ENCODE data around the gene FLT1.

The FLT1 gene

DNA sequence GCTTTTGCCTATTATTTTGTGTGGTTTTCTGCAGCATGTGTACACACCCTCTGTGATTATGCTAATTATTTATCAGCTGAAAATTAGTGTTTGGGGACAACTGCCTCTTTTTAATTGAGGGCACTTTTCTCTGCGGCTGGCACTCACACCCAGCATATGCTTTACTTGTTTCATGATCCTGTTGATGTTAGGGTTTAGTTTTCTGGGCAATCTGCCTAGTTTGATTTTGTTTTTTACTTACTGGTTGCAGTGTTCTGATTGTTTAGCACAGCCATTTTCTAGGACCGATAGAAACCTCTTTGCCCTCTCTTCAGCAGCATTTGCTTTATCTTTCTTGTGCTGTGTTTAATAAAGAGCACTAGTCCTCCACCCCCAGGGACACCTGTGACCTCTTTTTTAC lies 195.0 kb downstream of the FLT1 start:
- FAIRE-seq = no peak

DNA sequence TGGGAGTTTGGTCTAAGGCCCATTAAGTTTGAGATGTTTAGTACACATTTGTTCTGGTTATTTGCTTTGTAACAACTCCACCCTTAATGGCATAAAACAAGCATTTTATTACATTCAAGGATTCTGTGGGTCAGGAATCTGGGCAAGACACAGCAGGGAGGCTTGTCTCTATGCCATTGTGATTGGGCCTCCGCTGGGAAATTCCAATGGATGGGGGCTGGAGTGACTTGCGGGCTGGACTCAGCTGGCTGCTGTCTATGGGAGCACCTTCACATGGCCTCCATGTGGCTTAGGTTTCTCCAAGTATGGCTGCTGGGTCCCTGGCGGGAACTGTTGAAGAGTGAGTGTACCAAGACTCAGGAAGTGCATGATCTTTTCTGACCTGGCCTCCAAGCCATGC lies 197.6 kb downstream of the FLT1 start:
- FAIRE-seq = no peak

DNA sequence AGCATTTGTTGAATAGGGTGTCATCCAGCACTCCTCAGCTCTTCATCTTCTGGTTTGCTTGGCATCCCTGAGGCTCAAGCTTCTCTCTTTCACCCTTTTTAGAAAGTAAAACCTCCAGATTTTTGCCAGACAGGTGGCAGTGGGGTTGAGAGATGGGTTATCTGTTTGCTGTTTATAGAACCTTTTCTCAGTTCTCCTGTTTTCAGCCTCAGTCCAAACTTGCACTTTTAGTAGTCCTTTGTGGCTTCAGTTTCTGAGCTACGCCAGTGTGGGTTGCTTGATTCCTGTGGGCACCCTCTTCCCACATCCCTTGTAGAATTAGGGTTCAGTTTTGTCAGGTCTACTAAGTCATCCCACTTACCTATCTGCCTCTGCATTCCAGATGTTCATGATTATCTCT lies 208.7 kb downstream of the FLT1 start:
- no peak for FAIRE-seq

DNA sequence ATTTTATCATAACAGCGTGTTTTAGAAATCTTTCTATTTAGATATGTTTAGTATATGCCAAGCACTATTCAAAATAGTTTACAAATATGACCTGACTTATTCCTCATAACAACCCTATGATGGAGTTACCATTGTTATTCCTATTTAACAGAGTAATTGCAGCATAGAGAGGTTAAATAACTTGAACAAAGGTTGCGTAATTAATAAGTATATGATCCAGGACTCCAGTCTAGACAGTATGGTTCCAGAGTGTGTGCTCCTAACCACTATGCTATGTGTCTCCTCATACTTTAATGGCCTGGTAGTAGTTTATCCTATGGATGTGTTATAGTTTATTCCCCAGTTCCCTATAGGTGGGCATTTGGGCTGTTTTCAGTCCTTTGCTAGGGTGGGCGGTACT lies 211.3 kb downstream of the FLT1 start:
- FAIRE-seq = no peak

DNA sequence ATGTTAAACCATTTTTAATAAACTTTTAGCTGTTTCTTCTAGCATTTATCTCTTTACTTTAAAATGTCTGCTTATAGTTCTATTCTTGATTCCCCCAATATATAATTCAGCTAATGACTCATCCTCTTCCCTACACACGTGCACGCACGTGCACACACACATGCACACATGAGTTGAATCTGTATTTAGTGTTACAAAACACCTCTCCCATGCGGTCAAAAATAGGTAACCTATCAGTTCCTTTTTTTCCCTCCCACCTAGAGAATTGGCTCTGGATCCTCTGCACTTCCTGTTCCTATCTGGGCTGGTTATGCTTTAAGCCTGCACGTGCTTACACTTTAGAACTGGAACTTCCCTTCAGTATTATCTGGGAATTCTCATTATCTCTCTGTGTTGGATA lies 212.5 kb downstream of the FLT1 start:
- FAIRE-seq = no peak

DNA sequence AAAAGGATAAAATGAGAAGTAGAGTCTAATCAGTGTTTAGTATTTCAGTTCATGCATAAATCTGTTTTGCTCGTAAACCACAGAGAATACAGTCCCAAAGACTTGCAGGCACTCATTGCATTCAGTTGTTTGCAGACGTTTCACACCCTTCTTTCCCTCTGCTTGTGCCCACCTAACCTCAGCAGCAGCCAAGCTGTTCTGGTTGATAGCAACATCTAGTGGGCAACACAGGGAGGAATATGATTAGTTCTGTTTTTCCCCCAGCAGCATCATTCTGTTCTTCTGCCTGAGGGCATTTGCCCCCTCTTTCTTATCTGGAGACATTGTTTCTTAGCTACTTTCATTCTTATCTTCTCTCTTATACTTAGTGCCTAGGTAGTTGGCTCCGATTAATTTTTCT lies 221.0 kb downstream of the FLT1 start:
- no peak for FAIRE-seq

DNA sequence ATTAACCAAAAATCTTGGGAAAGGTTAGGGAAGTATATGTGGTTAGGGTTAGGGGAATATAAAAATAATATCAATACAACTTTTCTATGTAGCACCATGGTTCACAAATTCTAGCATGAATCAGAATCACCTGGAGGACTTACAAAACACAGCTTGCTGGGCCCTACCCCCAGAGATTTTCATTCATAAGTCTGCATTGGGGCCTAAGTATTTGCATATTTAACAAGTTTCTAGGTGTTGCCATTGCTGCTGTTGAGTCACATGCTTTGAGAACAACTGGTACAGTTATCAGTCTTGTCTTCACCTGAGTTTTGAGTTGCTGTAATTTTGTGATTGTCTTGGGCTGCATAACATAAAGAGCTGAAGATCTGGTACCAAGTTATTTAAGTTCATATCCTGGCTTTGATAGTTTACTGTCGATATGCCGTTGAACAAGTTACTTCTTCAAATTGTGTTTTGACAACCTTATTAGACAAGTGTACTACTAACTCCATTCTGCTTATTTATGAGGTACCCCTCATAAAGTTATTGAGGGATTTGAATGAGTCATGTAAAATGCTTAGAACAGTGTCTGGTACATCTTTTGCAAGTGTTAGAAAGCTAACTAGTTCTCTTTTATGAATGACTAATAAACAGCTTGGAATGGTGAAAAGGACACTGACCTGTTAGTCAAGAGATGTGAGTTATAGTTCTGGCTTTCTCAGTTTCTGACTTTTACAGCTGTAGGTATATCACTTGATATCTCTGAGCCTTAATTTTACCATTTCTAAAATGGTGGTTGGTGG lies 223.7 kb downstream of the FLT1 start:
- no peak for FAIRE-seq

DNA sequence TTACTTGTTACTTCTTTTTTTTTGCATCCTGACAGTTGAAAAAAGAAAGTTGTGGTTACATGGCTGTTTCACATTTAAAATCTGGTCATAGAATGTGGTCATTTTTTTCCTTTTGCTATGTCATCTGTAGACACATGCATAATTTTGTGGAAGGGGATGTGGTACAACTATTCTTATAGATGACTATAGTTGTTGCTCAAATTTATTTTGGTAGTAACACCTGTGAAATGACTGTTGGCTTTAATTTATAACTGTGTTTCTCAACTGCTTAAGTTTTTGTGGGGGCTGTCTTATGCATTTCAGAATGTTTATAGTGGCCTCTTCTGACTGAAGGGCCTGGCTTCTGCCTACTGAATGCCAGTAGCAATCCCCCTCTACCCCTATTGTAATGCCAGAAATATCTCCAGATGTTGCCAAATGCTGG lies 226.1 kb downstream of the FLT1 start:
- FAIRE-seq = no peak

DNA sequence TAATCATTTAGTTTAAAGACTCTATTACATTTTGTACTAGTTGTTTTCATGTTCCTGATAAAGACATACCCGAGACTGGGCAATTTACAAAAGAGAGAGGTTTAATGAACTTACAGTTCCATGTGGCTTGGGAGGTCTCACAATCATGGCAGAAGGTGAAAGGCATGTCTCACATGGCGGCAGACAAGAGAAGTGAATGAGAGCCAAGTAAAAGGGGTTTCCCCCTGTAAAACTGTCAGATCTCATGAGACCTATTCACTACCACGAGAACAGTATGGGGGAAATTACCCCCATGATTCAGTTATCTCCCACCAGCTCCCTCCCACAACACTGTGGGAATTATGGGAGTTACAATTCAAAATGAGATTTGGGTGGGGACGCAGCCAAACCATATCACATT lies 227.4 kb downstream of the FLT1 start:
- FAIRE-seq = no peak

DNA sequence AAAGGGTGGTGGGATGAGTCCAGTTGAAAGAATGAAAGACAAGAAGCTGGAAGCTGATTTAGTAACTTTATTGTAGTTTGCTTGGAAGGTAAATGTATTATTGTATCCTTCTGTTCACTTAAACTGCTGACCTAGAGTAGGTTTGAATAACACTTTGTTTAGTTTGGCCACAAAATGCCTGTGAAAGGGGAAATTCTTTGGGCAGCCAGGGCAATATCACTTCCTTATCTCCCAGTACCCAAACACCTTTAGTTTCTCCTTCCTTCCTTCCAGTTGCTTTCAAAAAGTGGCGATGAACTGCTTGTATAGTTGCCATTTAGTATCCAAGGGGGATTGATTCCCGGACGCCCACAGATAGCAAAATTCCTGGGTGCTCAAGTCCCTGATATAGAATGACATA lies 236.5 kb downstream of the FLT1 start:
- FAIRE-seq = no peak

DNA sequence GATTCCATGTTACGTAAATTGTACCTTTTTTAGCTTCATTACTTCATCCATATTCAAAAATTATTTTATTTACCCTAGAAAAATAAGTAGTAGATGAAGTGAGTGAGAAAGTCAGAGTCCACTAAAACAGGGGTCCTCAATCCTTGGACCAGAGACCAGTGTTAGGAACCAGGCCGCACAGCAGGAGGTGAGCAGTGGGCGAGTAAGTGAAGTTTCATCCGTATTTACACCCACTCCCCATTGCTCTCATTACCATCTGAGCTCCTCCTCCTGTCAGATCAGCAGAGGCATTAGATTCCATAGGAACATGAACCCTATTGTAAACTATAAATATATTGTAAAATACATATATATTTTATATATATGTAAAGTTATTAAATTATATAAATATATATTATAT lies 237.6 kb downstream of the FLT1 start:
- no peak for FAIRE-seq

DNA sequence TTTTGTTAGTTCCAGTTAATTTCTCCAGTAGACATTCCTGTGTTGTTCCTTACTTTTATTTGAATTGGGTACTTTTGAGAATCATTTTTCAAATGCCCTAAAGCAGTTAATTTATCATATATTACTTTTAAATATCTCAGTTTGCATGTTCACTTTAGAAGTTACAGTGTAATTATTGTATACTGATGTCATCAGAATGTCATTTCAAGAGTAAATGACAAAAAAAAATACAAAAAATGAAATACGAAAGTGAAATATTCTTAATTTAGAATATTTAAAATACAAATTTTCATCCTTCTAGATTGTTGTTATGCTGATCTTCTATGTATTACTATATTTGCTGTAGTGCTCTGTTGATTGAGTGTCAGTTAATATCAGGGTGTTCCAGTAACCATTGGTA lies 242.4 kb downstream of the FLT1 start:
- peak; percentile 89 for FAIRE-seq

DNA sequence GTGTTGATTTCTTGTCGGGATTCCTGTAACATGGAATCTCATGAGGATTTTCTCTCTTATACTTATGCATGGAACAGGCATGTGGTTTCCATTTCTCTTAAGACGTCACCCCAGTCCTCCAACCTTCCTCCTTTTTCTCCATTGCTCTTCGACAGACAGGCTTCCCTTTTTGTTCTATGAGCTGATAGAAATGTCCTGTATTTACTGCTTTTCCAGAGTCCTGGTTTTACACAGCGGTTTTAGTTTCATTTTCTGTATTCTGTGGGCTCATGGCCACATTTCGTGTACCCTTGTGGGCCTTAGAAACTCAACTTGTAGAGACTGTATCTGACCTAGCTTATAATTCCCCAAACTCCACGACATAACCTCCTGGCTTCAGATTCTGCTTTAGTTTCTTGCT lies 243.5 kb downstream of the FLT1 start:
- no peak for FAIRE-seq

DNA sequence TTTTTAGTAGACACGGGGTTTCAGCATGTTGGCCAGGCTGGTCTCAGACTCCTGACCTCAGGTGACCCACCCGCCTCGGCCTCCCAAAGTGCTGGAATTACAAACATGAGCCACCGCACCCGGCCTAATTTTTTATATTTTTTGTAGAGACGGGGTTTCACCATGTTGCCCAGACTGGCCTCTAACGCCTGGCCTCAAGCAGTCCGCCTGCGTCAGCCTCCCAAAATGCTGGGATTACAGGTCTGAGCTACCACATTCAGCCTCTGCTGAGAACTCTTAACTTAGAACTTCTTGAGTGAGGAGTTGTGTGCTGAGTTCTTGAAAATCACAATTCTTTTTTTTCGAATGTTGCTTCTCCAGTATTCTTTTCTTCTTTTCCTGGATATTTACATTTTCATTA lies 244.4 kb downstream of the FLT1 start:
- FAIRE-seq = no peak

Measured in islet of Langerhans (tissue), 1 donor.